ENCODE measurements around the gene IRX6. TPM values are rescaled to one million over a fixed set of nuclear protein-coding genes. Genes with fewer than 3 reads are reported as not detected.

The IRX6 gene
- total RNA-seq, 1 experiment from 2014 or later: not detected

DNA sequence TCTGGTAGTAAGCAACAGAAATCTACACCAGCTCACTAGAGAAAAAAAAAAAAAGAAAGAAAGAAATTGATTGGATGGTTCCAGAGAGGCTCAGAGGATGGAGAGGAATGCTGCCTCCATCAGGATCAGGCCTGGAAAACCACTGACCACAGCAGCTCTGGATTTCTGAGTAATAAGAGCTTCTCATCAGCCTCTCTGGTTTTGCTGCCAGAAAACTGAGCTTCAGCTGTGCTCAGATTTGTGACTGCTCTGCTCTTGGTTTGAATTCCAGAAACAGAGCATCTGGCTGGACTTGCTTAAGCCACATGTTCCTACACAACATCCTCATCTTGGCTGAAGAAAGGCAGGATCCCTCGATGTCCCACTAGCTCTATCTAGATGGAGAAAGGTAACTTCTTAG is 25.9 kb downstream of the IRX6 start:
- H3K27ac Mint-ChIP-seq (ENCODE audit: low read depth, unreplicated experiment): no peak overlapping the region
- TF ChIP-seq, protein P1, sequence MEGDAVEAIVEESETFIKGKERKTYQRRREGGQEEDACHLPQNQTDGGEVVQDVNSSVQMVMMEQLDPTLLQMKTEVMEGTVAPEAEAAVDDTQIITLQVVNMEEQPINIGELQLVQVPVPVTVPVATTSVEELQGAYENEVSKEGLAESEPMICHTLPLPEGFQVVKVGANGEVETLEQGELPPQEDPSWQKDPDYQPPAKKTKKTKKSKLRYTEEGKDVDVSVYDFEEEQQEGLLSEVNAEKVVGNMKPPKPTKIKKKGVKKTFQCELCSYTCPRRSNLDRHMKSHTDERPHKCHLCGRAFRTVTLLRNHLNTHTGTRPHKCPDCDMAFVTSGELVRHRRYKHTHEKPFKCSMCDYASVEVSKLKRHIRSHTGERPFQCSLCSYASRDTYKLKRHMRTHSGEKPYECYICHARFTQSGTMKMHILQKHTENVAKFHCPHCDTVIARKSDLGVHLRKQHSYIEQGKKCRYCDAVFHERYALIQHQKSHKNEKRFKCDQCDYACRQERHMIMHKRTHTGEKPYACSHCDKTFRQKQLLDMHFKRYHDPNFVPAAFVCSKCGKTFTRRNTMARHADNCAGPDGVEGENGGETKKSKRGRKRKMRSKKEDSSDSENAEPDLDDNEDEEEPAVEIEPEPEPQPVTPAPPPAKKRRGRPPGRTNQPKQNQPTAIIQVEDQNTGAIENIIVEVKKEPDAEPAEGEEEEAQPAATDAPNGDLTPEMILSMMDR (IDR thresholded peaks at IDR 0.05; ENCODE audit: unreplicated experiment): no peak
- CTCF ChIA-PET: interaction anchor here (0.6 kb wide), 2 partner anchors 305 to 1947 kb away, joined by 3 read pairs; no protein-coding TSS in a partner anchor
- BruUV-seq (replicated peaks): no TSS peak
- no peak for DNase-seq (ENCODE audit: unreplicated experiment)
- H3K4me3 Mint-ChIP-seq (ENCODE audit: unreplicated experiment): no peak overlapping the region
- no peaks in the 10 kb centered on the region for H3K4me1 Mint-ChIP-seq (ENCODE audit: insufficient read depth, unreplicated experiment)
- no peaks in the 10 kb centered on the region for H3K36me3 Mint-ChIP-seq (ENCODE audit: insufficient read depth, unreplicated experiment)
- intact Hi-C loops (cut with micrococcal nuclease): no loop called here
- no peaks in the 10 kb centered on the region for H3K27me3 Mint-ChIP-seq (ENCODE audit: insufficient read depth, unreplicated experiment)
- POLR2A ChIA-PET: no interaction called here
- H3K9me3 Mint-ChIP-seq (ENCODE audit: unreplicated experiment): no peaks in the 10 kb centered on the region

- Mint-ChIP-seq H3K36me3 (ENCODE audit: insufficient read depth, unreplicated experiment) (no peaks in the 10 kb centered on the region), H3K4me1 (ENCODE audit: insufficient read depth, unreplicated experiment) (no peaks in the 10 kb centered on the region), H3K27me3 (ENCODE audit: insufficient read depth, unreplicated experiment) (no peaks in the 10 kb centered on the region), H3K27ac (ENCODE audit: low read depth, unreplicated experiment) (no peak overlapping the region), H3K4me3 (ENCODE audit: unreplicated experiment) (no peak overlapping the region), H3K9me3 (ENCODE audit: unreplicated experiment) (no peaks in the 10 kb centered on the region)
- no peak for DNase-seq (ENCODE audit: unreplicated experiment)
- BruUV-seq (replicated peaks): no TSS peak
- ChIA-PET CTCF (interaction anchor here (0.6 to 0.7 kb wide), 3 partner anchors 94 to 1291 kb away, joined by 3 read pairs; no protein-coding TSS in a partner anchor), POLR2A (interaction anchor here (0.5 kb wide), 1 partner anchor 134 kb away, joined by 3 read pairs; no protein-coding TSS in a partner anchor)
- intact Hi-C loops (cut with micrococcal nuclease): no loop called here
- TF ChIP-seq, protein P1 (IDR thresholded peaks at IDR 0.05; ENCODE audit: unreplicated experiment): no peak
These were observed 27.0 kb downstream of the IRX6 start for GRCh38 chr16:55350984-55351383.

DNA sequence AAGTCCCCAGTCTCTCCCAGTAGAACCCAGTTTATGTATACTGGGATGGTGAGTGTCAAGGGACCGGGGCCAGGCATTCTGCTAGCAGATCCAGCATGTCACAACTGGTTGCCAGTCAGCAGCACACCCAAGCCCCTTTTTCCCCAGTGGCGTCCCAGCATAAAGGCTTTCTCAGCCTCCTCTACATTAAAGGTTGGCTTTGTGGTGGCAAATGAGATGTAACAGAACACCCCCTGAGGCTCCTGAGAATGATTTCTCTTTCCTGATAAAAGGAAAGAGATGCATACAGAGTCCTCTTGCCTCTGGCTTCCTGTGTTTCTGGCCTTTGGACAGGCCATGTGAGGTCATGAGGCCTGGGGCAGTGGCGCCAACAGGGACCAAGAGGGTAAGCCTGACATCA is 27.9 kb downstream of the IRX6 start:
- intact Hi-C loops (cut with micrococcal nuclease): no loop called here
- Mint-ChIP-seq H3K27me3 (ENCODE audit: insufficient read depth, unreplicated experiment) (no peaks in the 10 kb centered on the region), H3K36me3 (ENCODE audit: insufficient read depth, unreplicated experiment) (no peaks in the 10 kb centered on the region), H3K4me3 (ENCODE audit: unreplicated experiment) (no peak overlapping the region), H3K4me1 (ENCODE audit: insufficient read depth, unreplicated experiment) (no peaks in the 10 kb centered on the region), H3K9me3 (ENCODE audit: unreplicated experiment) (no peaks in the 10 kb centered on the region), H3K27ac (ENCODE audit: low read depth, unreplicated experiment) (no peak overlapping the region)
- no TSS peak for BruUV-seq (replicated peaks)
- CTCF ChIA-PET: no interaction called here
- POLR2A ChIA-PET: no interaction called here
- no peak for DNase-seq (ENCODE audit: unreplicated experiment)
- TF ChIP-seq, protein P1 (IDR thresholded peaks at IDR 0.05; ENCODE audit: unreplicated experiment): no peak

GRCh38 chr16:55357241-55357640 is 33.2 kb downstream of the IRX6 start:
- ChIA-PET POLR2A (interaction anchor here (0.6 to 0.7 kb wide), 2 partner anchors 512 to 749 kb away, joined by 3 to 4 read pairs; no protein-coding TSS in a partner anchor), CTCF (no interaction called here)
- Mint-ChIP-seq H3K27ac (ENCODE audit: low read depth, unreplicated experiment) (no peak overlapping the region), H3K4me1 (ENCODE audit: insufficient read depth, unreplicated experiment) (no peaks in the 10 kb centered on the region), H3K27me3 (ENCODE audit: insufficient read depth, unreplicated experiment) (peaks cover 52% of the 10 kb centered on the region), H3K4me3 (ENCODE audit: unreplicated experiment) (no peak overlapping the region), H3K36me3 (ENCODE audit: insufficient read depth, unreplicated experiment) (no peaks in the 10 kb centered on the region), H3K9me3 (ENCODE audit: unreplicated experiment) (no peaks in the 10 kb centered on the region)
- intact Hi-C loops (cut with micrococcal nuclease): no loop called here
- no peak for DNase-seq (ENCODE audit: unreplicated experiment)
- TF ChIP-seq, protein P1 (IDR thresholded peaks at IDR 0.05; ENCODE audit: unreplicated experiment): no peak
- BruUV-seq (replicated peaks): no TSS peak
